ENCODE data around the gene PTPN1. TPM values are rescaled to one million over a fixed set of nuclear protein-coding genes. Genes with fewer than 3 reads are reported as not detected.
"Not testable (repeated sequence)": the region's sequence is repeated elsewhere in the genome, so short reads cannot be mapped to it uniquely, and the experiment has no call there.

PTPN1 gene
- polyA plus RNA-seq, 3 donors, result 7.6 to 31.7 (median 15.5) TPM

GRCh38 chr20:50609438-50609989 is 99.3 kb downstream of the PTPN1 start:
- WGBS, 3 donors, result 95 to 96% (median 96%) methylated on average over 24 to 28 of the region's 28 CpGs
- no peak overlapping the region for H3K27ac ChIP-seq (ENCODE audit: low read depth, low read length)

- 68 to 79% (median 77%) methylated on average over 4 of the region's 4 CpGs for WGBS, 3 donors
Measured at GRCh38 chr20:50610212-50610718, 100.1 kb downstream of the PTPN1 start.

GRCh38 chr20:50611128-50611810 is 101.1 kb downstream of the PTPN1 start:
- H3K27ac ChIP-seq (ENCODE audit: low read depth, low read length), result no peak overlapping the region
- 75 to 76% (median 75%) methylated on average over 15 of the region's 15 CpGs for WGBS, 3 donors

More at GRCh38 chr20:50610212-50610718, 100.1 kb downstream of the PTPN1 start:
- no peak overlapping the region for H3K27ac ChIP-seq (ENCODE audit: low read depth, low read length)

GRCh38 chr20:50613438-50614169 is 103.4 kb downstream of the PTPN1 start:
- 77 to 94% (median 94%) methylated on average over 15 of the region's 15 CpGs for WGBS, 3 donors
- no peak overlapping the region for H3K27ac ChIP-seq (ENCODE audit: low read depth, low read length)

GRCh38 chr20:50615407-50615806 is 105.2 kb downstream of the PTPN1 start:
- WGBS, 3 donors, result 78 to 91% (median 79%) methylated on average over 6 of the region's 6 CpGs
- no peak overlapping the region for H3K27ac ChIP-seq (ENCODE audit: low read depth, low read length)

GRCh38 chr20:50617022-50617421 is 106.8 kb downstream of the PTPN1 start:
- no peak overlapping the region for H3K27ac ChIP-seq (ENCODE audit: low read depth, low read length)
- WGBS, 3 donors, result 88 to 90% (median 88%) methylated on average over 5 of the region's 5 CpGs

- no peak overlapping the region for H3K27ac ChIP-seq (ENCODE audit: low read depth, low read length)
- 95 to 100% (median 100%) methylated on average over 1 of the region's 1 CpG for WGBS, 3 donors
Measured at GRCh38 chr20:50618537-50618936, 108.4 kb downstream of the PTPN1 start.

- 95 to 96% (median 96%) methylated on average over 9 of the region's 9 CpGs for WGBS, 3 donors
- not testable (repeated sequence) for H3K27ac ChIP-seq (ENCODE audit: low read depth, low read length)
Measured at GRCh38 chr20:50620459-50620858, 110.3 kb downstream of the PTPN1 start.

GRCh38 chr20:50621068-50621665 is 111.0 kb downstream of the PTPN1 start:
- 63 to 92% (median 88%) methylated on average over 4 of the region's 4 CpGs for WGBS, 3 donors
- H3K27ac ChIP-seq (ENCODE audit: low read depth, low read length), result no peak overlapping the region

- H3K27ac ChIP-seq (ENCODE audit: low read depth, low read length), result no peak overlapping the region
- 62 to 84% (median 77%) methylated on average over 17 to 18 of the region's 18 CpGs for WGBS, 3 donors
Measured at GRCh38 chr20:50624351-50625016, 114.3 kb downstream of the PTPN1 start.

GRCh38 chr20:50625986-50626677 is 115.9 kb downstream of the PTPN1 start:
- 27 to 39% (median 31%) methylated on average over 15 of the region's 15 CpGs for WGBS, 3 donors

GRCh38 chr20:50627747-50628146 is 117.6 kb downstream of the PTPN1 start:
- no peak overlapping the region for H3K27ac ChIP-seq (ENCODE audit: low read depth, low read length)

More at GRCh38 chr20:50625986-50626677, 115.9 kb downstream of the PTPN1 start:
- no peak overlapping the region for H3K27ac ChIP-seq (ENCODE audit: low read depth, low read length)

GRCh38 chr20:50628332-50628731 is 118.1 kb downstream of the PTPN1 start:
- 42 to 79% (median 74%) methylated on average over 11 of the region's 11 CpGs for WGBS, 3 donors
- no peak overlapping the region for H3K27ac ChIP-seq (ENCODE audit: low read depth, low read length)

More at GRCh38 chr20:50627747-50628146, 117.6 kb downstream of the PTPN1 start:
- WGBS, 3 donors, result 83 to 90% (median 85%) methylated on average over 9 of the region's 9 CpGs

- WGBS, 3 donors, result 63 to 83% (median 76%) methylated on average over 15 to 16 of the region's 16 CpGs
- no peak overlapping the region for H3K27ac ChIP-seq (ENCODE audit: low read depth, low read length)
Measured at GRCh38 chr20:50628853-50629669, 118.9 kb downstream of the PTPN1 start.

GRCh38 chr20:50629670-50630045 is 119.5 kb downstream of the PTPN1 start:
- WGBS, 3 donors, result 68 to 84% (median 79%) methylated on average over 7 of the region's 7 CpGs
- no peak overlapping the region for H3K27ac ChIP-seq (ENCODE audit: low read depth, low read length)

- H3K27ac ChIP-seq (ENCODE audit: low read depth, low read length), result no peak overlapping the region
- WGBS, 3 donors, result 90 to 92% (median 90%) methylated on average over 20 to 21 of the region's 21 CpGs
Measured at GRCh38 chr20:50630578-50631263, 120.5 kb downstream of the PTPN1 start.
